H9 (cell line): ENCODE measurements around the gene GATA3. TPM values are rescaled to one million over a fixed set of nuclear protein-coding genes. Genes with fewer than 3 reads are reported as not detected.

Source experiments
- DNase-seq: peaks from one replicate; pipeline ENCODE4 v3.0.0-alpha.2; 2017
- H2AFZ ChIP-seq: one replicate; pipeline ENCODE4 v1.6.1; 2013; ENCODE audit warnings: mild to moderate bottlenecking, low read length, control low read depth, moderate library complexity
- H2AK5ac ChIP-seq: 2 replicates; pipeline ENCODE4 v1.6.1; 2013; ENCODE audit warnings: low read length, control low read depth, mixed read lengths; ENCODE audit not compliant: insufficient read length
- H2BK120ac ChIP-seq: one replicate; pipeline ENCODE4 v1.6.1; 2013; ENCODE audit warnings: low read depth, mild to moderate bottlenecking, low read length, control low read depth, inconsistent platforms; ENCODE audit not compliant: poor library complexity, severe bottlenecking
- H2BK12ac ChIP-seq: 2 replicates; pipeline ENCODE4 v1.6.1; 2013; ENCODE audit warnings: low read length, control low read depth, mixed read lengths, low read depth; ENCODE audit not compliant: insufficient read length
- H2BK15ac ChIP-seq: 2 replicates; pipeline ENCODE4 v1.6.1; 2013; ENCODE audit warnings: low read depth, low read length, control low read depth
- H2BK20ac ChIP-seq: one replicate; pipeline ENCODE4 v1.6.1; 2013; ENCODE audit warnings: low read depth, mild to moderate bottlenecking, low read length, control low read depth, inconsistent platforms; ENCODE audit not compliant: poor library complexity, severe bottlenecking
- H2BK5ac ChIP-seq: 2 replicates; pipeline ENCODE4 v1.6.1; 2013; ENCODE audit warnings: low read length, control low read depth, mixed read lengths; ENCODE audit not compliant: insufficient read length
- H3K14ac ChIP-seq: 2 replicates; pipeline ENCODE4 v1.6.1; 2013; ENCODE audit warnings: low read length, control low read depth; ENCODE audit not compliant: insufficient read depth
- H3K18ac ChIP-seq: 2 replicates; pipeline ENCODE4 v1.6.1; 2013; ENCODE audit warnings: low read depth, mild to moderate bottlenecking, mixed read lengths, low read length, control low read depth; ENCODE audit not compliant: insufficient read length
- H3K23ac ChIP-seq: 2 replicates; pipeline ENCODE4 v1.6.1; 2013; ENCODE audit warnings: low read length, control low read depth, mixed read lengths, low read depth; ENCODE audit not compliant: insufficient read length
- H3K23me2 ChIP-seq: 2 replicates; pipeline ENCODE4 v1.6.1; 2013; ENCODE audit warnings: low read depth, mild to moderate bottlenecking, mixed read lengths, low read length, control low read depth; ENCODE audit not compliant: insufficient read length, poor library complexity, severe bottlenecking
- H3K27ac ChIP-seq: 2 replicates; pipeline ENCODE4 v1.5.1; 2013; ENCODE audit warnings: low read length, control low read depth, mixed read lengths, low read depth; ENCODE audit not compliant: insufficient read length
- H3K27me3 ChIP-seq: 2 replicates; pipeline ENCODE4 v1.6.1; 2013; ENCODE audit warnings: low read length, control low read depth, inconsistent platforms; ENCODE audit not compliant: insufficient read depth
- H3K4ac ChIP-seq: 2 replicates; pipeline ENCODE4 v1.6.1; 2013; ENCODE audit warnings: low read depth, mild to moderate bottlenecking, control low read depth, inconsistent platforms, low read length, moderate library complexity
- H3K4me1 ChIP-seq: 2 replicates; pipeline ENCODE4 v1.6.1; 2013; ENCODE audit warnings: low read length, control low read depth, inconsistent platforms; ENCODE audit not compliant: insufficient read depth
- H3K4me2 ChIP-seq: 2 replicates; pipeline ENCODE4 v1.6.1; 2013; ENCODE audit warnings: low read length, control low read depth, mixed read lengths; ENCODE audit not compliant: insufficient read length, insufficient read depth
- H3K56ac ChIP-seq: 2 replicates; pipeline ENCODE4 v1.6.1; 2013; ENCODE audit warnings: low read depth, mild to moderate bottlenecking, mixed read lengths, low read length, control low read depth; ENCODE audit not compliant: insufficient read length
- H3K79me1 ChIP-seq: 2 replicates; pipeline ENCODE4 v1.6.1; 2013; ENCODE audit warnings: low read depth, mild to moderate bottlenecking, moderate library complexity, low read length, control low read depth, inconsistent platforms; ENCODE audit not compliant: insufficient read depth, poor library complexity, severe bottlenecking
- H3K79me2 ChIP-seq: 2 replicates; pipeline ENCODE4 v1.6.1; 2013; ENCODE audit warnings: low read length, control low read depth, inconsistent platforms; ENCODE audit not compliant: insufficient read depth
- H3K9ac ChIP-seq: 2 replicates; pipeline ENCODE4 v1.6.1; 2013; ENCODE audit warnings: low read length, control low read depth, mixed read lengths; ENCODE audit not compliant: insufficient read length; ENCODE audit errors: extremely low read depth
- H3K9me3 ChIP-seq: one replicate; pipeline ENCODE4 v1.6.1; 2013; ENCODE audit warnings: low read depth, low read length, inconsistent platforms; ENCODE audit not compliant: control insufficient read depth
- H3T11ph ChIP-seq: one replicate; pipeline ENCODE4 v1.6.1; 2013; ENCODE audit warnings: mild to moderate bottlenecking, low read length, control low read depth, inconsistent platforms
- H4K20me1 ChIP-seq: one replicate; pipeline ENCODE4 v1.6.1; 2013; ENCODE audit not compliant: control insufficient read depth, insufficient read length, insufficient read depth
- H4K5ac ChIP-seq: 2 replicates; pipeline ENCODE4 v1.6.1; 2013; ENCODE audit warnings: low read depth, mild to moderate bottlenecking, mixed read lengths, low read length, control low read depth; ENCODE audit not compliant: insufficient read length
- H4K8ac ChIP-seq: replicated peaks from 2 replicates; pipeline ENCODE4 v1.6.1; 2013; ENCODE audit warnings: low read length, control low read depth, mixed read lengths, low read depth; ENCODE audit not compliant: insufficient read length
- H4K91ac ChIP-seq: 2 replicates; pipeline ENCODE4 v1.6.1; 2013; ENCODE audit warnings: low read depth, mild to moderate bottlenecking, moderate library complexity, mixed read lengths, low read length, control low read depth; ENCODE audit not compliant: insufficient read length
- H3K27ac Mint-ChIP-seq, 3 experiments: 2 replicates in 2 of 3; 3 replicates in 1 of 3; pipeline ENCODE4 v1.8.0; 2020 to 2021; ENCODE audit warnings: mixed read lengths in 3 of 3, mild to moderate bottlenecking in 1 of 3, moderate library complexity in 1 of 3
- H3K27me3 Mint-ChIP-seq: 2 replicates; pipeline ENCODE4 v1.8.0; 2021; ENCODE audit warnings: low read depth, mild to moderate bottlenecking, moderate library complexity, mixed read lengths
- H3K36me3 Mint-ChIP-seq, 3 experiments: 2 replicates in 2 of 3; 3 replicates in 1 of 3; pipeline ENCODE4 v1.8.0; 2020 to 2021; ENCODE audit warnings: low read depth in 3 of 3, mixed read lengths in 3 of 3; ENCODE audit not compliant: insufficient read depth in 1 of 3
- H3K4me1 Mint-ChIP-seq, 2 experiments: 2 replicates each; pipeline ENCODE4 v1.8.0; 2020; ENCODE audit warnings: mixed read lengths in 2 of 2
- H3K4me3 Mint-ChIP-seq, 2 experiments: 2 replicates in 1 of 2; 3 replicates in 1 of 2; pipeline ENCODE4 v1.8.0; 2020 to 2021; ENCODE audit warnings: mild to moderate bottlenecking in 2 of 2, mixed read lengths in 2 of 2, moderate library complexity in 1 of 2
- H3K9me3 Mint-ChIP-seq, 2 experiments: 2 replicates in 1 of 2; 3 replicates in 1 of 2; pipeline ENCODE4 v1.8.0; 2020; ENCODE audit warnings: mild to moderate bottlenecking in 2 of 2, mixed read lengths in 2 of 2, moderate library complexity in 1 of 2
- WGBS: extraction: QIAGEN DNeasy Blood & Tissue Kit; methylation state at CpG from one replicate; pipeline ENCODE4 v1.1.7; 2013; ENCODE audit warnings: missing lambda C conversion rate, low lambda C conversion rate, mixed read lengths; ENCODE audit not compliant: insufficient read length; ENCODE audit errors: extremely low coverage; 5-methylcytosine and 5-hydroxymethylcytosine counted together
- total RNA-seq: library from RNA; stranded (reverse); gene quantifications from 2 replicates; pipeline ENCODE4 v1.2.1, GENCODE V29; 2021
- TF ChIP-seq, protein P1 (sequence below): fragments of 200-600 bp; sonication (generic); conservative IDR thresholded peaks from 3 replicates; pipeline ENCODE4 v1.8.0; 2021; ENCODE audit warnings: antibody characterized with exemption, mild to moderate bottlenecking

The GATA3 gene
- total RNA-seq, 1 experiment from 2014 or later, result 0.31 TPM

DNA sequence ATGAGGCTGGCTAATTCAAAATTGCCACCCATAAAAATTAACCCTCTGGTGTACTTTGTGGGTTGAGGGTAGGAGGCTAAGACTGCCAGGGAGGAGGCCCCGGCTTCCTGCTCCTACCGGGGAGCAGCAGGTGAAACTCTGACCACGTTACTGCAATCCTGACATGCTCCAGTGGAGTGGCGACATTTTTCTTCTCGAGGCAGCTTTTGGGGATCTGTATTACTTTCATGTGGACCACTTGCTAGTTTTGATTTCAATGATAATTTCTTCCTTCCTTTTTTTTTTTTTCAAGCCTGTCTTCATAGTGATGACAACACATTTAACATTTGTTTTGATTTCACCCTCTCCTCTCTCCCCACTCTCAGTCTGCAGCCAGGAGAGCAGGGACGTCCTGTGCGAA lies 14.6 kb downstream of the GATA3 start:
- H3K27me3 Mint-ChIP-seq, result peaks cover 64% of the 10 kb centered on the region
- no peak overlapping the region for H3K4me3 Mint-ChIP-seq
- TF ChIP-seq, protein P1, sequence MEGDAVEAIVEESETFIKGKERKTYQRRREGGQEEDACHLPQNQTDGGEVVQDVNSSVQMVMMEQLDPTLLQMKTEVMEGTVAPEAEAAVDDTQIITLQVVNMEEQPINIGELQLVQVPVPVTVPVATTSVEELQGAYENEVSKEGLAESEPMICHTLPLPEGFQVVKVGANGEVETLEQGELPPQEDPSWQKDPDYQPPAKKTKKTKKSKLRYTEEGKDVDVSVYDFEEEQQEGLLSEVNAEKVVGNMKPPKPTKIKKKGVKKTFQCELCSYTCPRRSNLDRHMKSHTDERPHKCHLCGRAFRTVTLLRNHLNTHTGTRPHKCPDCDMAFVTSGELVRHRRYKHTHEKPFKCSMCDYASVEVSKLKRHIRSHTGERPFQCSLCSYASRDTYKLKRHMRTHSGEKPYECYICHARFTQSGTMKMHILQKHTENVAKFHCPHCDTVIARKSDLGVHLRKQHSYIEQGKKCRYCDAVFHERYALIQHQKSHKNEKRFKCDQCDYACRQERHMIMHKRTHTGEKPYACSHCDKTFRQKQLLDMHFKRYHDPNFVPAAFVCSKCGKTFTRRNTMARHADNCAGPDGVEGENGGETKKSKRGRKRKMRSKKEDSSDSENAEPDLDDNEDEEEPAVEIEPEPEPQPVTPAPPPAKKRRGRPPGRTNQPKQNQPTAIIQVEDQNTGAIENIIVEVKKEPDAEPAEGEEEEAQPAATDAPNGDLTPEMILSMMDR, result no peak

More for the DNA sequence above, 14.6 kb downstream of the GATA3 start:
- no peak overlapping the region for H3K56ac ChIP-seq
- no peak overlapping the region for H3K27ac Mint-ChIP-seq
- no peak overlapping the region for H3K4me2 ChIP-seq
- no peaks in the 10 kb centered on the region for H3K79me2 ChIP-seq
- H2BK120ac ChIP-seq, result no peak overlapping the region
- no peak overlapping the region for H4K5ac ChIP-seq
- H3K18ac ChIP-seq, result no peak overlapping the region
- peaks cover 4% of the 10 kb centered on the region; the same call in 1 of the 2 replicates for H3K4me1 ChIP-seq
- H3K23ac ChIP-seq, result no peak overlapping the region
- peaks cover 5% of the 10 kb centered on the region; the same call in 1 of the 2 replicates for H3K27me3 ChIP-seq
- H2AFZ ChIP-seq, result no peak overlapping the region
- H4K91ac ChIP-seq, result no peak overlapping the region
- 0 out of 5 replicates have a peak, but pooled peaks cover 0 to 2% of the 10 kb centered on the region in 2 experiments for H3K9me3 Mint-ChIP-seq
- no peak overlapping the region for H2BK15ac ChIP-seq
- no peak overlapping the region for H2BK12ac ChIP-seq
- H3K9ac ChIP-seq, result no peak overlapping the region
- H3K79me1 ChIP-seq, result no peaks in the 10 kb centered on the region
- H2BK5ac ChIP-seq, result no peak overlapping the region
- no peak overlapping the region for H3T11ph ChIP-seq
- H3K14ac ChIP-seq, result no peak overlapping the region
- peaks cover 0 to 5% (median 0%) of the 10 kb centered on the region in 3 experiments; a peak in 1 of 7 replicates for H3K36me3 Mint-ChIP-seq
- H4K8ac ChIP-seq, result no peak overlapping the region
- H2AK5ac ChIP-seq, result no peak overlapping the region
- no peak for DNase-seq
- H3K4ac ChIP-seq, result no peak overlapping the region
- H3K4me1 Mint-ChIP-seq, result peaks cover 24 to 41% of the 10 kb centered on the region in 2 experiments
- no CpG with 5 or more reads among the region's 7 CpGs for WGBS
- no peaks in the 10 kb centered on the region for H4K20me1 ChIP-seq
- H3K27ac ChIP-seq, result no peak overlapping the region
- H3K9me3 ChIP-seq, result no peaks in the 10 kb centered on the region
- no peaks in the 10 kb centered on the region for H3K23me2 ChIP-seq
- no peak overlapping the region for H2BK20ac ChIP-seq
